OCI-LY7 (cell line): ENCODE measurements around the gene FBXW12.

Source experiments
- EZH2phosphoT487 ChIP-seq: fragments of 200-600 bp; sonication (generic); IDR thresholded peaks from 2 replicates; pipeline ENCODE4 v1.6.1; 2018; ENCODE audit warnings: low read depth, borderline replicate concordance, mild to moderate bottlenecking, mixed run types, antibody characterized with exemption, low read length, moderate library complexity, mixed read lengths
- TF ChIP-seq, protein P1 (sequence below): fragments of 200-600 bp; sonication (generic); conservative IDR thresholded peaks from 2 replicates; pipeline ENCODE4 v1.5.1; 2014; ENCODE audit warnings: mild to moderate bottlenecking, antibody characterized with exemption, low read length, moderate library complexity, mixed read lengths

GRCh38 chr3:48415251-48415953 is 43.4 kb downstream of the FBXW12 start:
- TF ChIP-seq, protein P1, sequence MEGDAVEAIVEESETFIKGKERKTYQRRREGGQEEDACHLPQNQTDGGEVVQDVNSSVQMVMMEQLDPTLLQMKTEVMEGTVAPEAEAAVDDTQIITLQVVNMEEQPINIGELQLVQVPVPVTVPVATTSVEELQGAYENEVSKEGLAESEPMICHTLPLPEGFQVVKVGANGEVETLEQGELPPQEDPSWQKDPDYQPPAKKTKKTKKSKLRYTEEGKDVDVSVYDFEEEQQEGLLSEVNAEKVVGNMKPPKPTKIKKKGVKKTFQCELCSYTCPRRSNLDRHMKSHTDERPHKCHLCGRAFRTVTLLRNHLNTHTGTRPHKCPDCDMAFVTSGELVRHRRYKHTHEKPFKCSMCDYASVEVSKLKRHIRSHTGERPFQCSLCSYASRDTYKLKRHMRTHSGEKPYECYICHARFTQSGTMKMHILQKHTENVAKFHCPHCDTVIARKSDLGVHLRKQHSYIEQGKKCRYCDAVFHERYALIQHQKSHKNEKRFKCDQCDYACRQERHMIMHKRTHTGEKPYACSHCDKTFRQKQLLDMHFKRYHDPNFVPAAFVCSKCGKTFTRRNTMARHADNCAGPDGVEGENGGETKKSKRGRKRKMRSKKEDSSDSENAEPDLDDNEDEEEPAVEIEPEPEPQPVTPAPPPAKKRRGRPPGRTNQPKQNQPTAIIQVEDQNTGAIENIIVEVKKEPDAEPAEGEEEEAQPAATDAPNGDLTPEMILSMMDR = peak; percentile 25; the same call in 1 of the 2 replicates
- no peak for TF ChIP-seq EZH2phosphoT487
